GM23338 (cell line): Measurements from ENCODE around the gene SHISA9.

Experiments
- EZH2phosphoT487 ChIP-seq: fragments of 200-600 bp; sonication (generic); IDR thresholded peaks from one replicate; pipeline ENCODE4 v1.8.1; 2018; ENCODE audit warnings: antibody characterized with exemption; ENCODE audit not compliant: unreplicated experiment
- TF ChIP-seq, protein P1 (sequence below), 2 experiments: fragments of 200-600 bp in 1 of 2; sonication (generic) in 1 of 2; conservative IDR thresholded peaks; 2 replicates each; pipeline versions ENCODE4 v1.5.1 to v1.6.1; 2016 to 2017; ENCODE audit warnings: antibody characterized with exemption in 2 of 2, low read depth in 2 of 2, mild to moderate bottlenecking in 2 of 2, moderate library complexity in 1 of 2

DNA sequence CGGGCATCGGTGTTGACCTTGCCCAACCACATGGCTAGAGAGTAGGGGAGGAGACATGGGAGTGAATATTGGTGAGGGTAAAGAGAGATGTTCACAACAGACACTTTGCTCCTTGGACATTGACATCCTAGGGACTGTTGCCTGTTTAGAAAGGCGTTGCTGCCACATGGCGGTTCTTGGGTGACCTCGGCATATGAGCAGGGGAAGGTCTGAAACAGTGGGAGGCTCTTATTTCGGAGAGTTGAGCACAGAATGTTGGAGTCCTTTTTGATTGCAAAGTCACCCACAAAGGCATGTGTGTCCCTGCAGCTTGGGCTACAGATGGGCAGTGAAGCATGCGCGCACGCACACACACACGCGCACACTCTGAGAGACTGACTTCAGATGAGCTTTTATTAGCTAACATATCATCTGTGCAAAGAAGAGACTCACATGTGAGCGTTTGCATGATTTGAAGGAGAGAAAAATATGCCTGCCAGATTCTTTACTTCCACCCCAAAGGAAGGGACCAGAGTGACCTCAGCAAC lies 104.4 kb downstream of the SHISA9 start:
- TF ChIP-seq, protein P1, sequence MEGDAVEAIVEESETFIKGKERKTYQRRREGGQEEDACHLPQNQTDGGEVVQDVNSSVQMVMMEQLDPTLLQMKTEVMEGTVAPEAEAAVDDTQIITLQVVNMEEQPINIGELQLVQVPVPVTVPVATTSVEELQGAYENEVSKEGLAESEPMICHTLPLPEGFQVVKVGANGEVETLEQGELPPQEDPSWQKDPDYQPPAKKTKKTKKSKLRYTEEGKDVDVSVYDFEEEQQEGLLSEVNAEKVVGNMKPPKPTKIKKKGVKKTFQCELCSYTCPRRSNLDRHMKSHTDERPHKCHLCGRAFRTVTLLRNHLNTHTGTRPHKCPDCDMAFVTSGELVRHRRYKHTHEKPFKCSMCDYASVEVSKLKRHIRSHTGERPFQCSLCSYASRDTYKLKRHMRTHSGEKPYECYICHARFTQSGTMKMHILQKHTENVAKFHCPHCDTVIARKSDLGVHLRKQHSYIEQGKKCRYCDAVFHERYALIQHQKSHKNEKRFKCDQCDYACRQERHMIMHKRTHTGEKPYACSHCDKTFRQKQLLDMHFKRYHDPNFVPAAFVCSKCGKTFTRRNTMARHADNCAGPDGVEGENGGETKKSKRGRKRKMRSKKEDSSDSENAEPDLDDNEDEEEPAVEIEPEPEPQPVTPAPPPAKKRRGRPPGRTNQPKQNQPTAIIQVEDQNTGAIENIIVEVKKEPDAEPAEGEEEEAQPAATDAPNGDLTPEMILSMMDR (conservative IDR thresholded peaks at IDR 0.05; ENCODE audit: low read depth in 2 of 2), result no peak
- no peak for TF ChIP-seq EZH2phosphoT487
